HL-60 (cell line): ENCODE data around the gene SPHK1.

Source experiments
- CTCF ChIP-seq: IDR thresholded peaks from one replicate; pipeline ENCODE4 v1.5.1; 2011; ENCODE audit warnings: low read length, control low read depth, inconsistent platforms; ENCODE audit not compliant: insufficient read depth
- POLR2AphosphoS5 ChIP-seq: IDR thresholded peaks from 2 replicates; pipeline ENCODE4 v1.6.1; 2012; ENCODE audit warnings: low read depth

DNA sequence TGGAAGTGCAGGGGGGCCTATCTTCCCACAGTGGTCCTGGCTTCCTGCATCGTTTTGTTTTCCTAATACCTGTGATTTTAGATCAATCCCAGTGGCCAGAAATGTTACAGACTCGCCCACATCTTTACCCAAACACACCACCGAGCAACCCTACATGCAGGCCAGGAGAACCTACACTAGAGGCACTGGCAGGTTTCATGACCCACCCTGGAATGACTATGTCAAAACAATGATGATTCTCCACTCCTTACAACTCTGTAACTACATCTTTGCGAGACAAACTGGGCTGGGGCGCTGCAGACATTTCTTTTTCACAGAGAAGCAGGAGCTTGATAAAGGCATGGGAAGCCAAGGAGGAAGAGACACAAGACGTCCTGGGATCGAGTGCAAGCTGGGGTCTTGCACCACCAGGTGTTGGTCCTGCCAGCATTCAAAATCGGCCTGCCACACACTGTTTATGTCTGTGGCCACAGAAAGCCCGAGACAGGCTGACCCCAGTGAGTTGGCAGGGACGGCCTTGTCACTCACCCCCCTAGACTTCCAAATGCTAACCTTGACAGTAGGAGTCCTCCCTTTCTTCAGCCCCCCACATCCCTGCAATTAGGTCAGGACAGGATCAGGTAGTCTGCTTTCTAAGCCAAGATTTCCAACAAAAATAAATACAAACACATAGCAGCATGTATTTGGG is 36.1 kb downstream of the SPHK1 start:
- TF ChIP-seq CTCF (no peak), POLR2AphosphoS5 (no peak)
